Suprapubic skin (tissue), 4 donors: ENCODE results near the gene PGK1. TPM values are rescaled to one million over a fixed set of nuclear protein-coding genes. Genes with fewer than 3 reads are reported as not detected.
"Not testable (repeated sequence)": the region's sequence is repeated elsewhere in the genome, so short reads cannot be mapped to it uniquely, and the experiment has no call there.

Experiments
- DNase-seq, 2 donors: peaks; one replicate each; pipeline ENCODE4 v3.0.0-alpha.2; 2019; ENCODE audit warnings: low spot score in 2 of 2
- H3K27ac ChIP-seq: fragments of 200-600 bp; sonication (generic); one replicate; pipeline ENCODE4 v1.5.1; 2019
- H3K27me3 ChIP-seq: fragments of 200-600 bp; sonication (generic); one replicate; pipeline ENCODE4 v1.5.1; 2019
- H3K36me3 ChIP-seq: fragments of 200-600 bp; sonication (generic); one replicate; pipeline ENCODE4 v1.5.1; 2019
- H3K4me1 ChIP-seq: fragments of 200-600 bp; sonication (generic); one replicate; pipeline ENCODE4 v1.5.1; 2019
- H3K4me3 ChIP-seq: fragments of 200-600 bp; sonication (generic); one replicate; pipeline ENCODE4 v1.5.1; 2019; ENCODE audit warnings: mild to moderate bottlenecking
- H3K9me3 ChIP-seq: fragments of 200-600 bp; sonication (generic); one replicate; pipeline ENCODE4 v1.5.1; 2019
- EP300 ChIP-seq: sonication (generic); formaldehyde crosslinking; IDR thresholded peaks from one replicate; pipeline ENCODE4 v1.6.1; 2017; ENCODE audit warnings: antibody characterized with exemption
- POLR2A ChIP-seq, 2 donors: fragments of 450-650 bp; IDR thresholded peaks; one replicate each; pipeline ENCODE4 v1.6.1; 2017; ENCODE audit warnings: antibody characterized with exemption in 2 of 2, mild to moderate bottlenecking in 2 of 2, moderate library complexity in 2 of 2
- POLR2AphosphoS5 ChIP-seq, 3 donors: sonication (generic); formaldehyde crosslinking; IDR thresholded peaks; one replicate each; pipeline ENCODE4 v1.6.1; 2017; ENCODE audit warnings: antibody characterized with exemption in 3 of 3
- WGBS: methylation state at CpG from one replicate; pipeline ENCODE4 v1.1.5; 2018; 5-methylcytosine and 5-hydroxymethylcytosine counted together
- total RNA-seq, 4 donors: library from RNA; depleted of rRNA; stranded (reverse); fragments of >200 nt; gene quantifications; one replicate each; pipeline ENCODE4 v1.1.0, GENCODE V29; 2016
- TF ChIP-seq, protein P1 (sequence below), 2 donors: fragments of 200-600 bp in 1 of 2; fragments of 450-650 bp in 1 of 2; sonication (generic) in 1 of 2; IDR thresholded peaks; one replicate each; pipeline ENCODE4 v1.5.1; 2016 to 2019; ENCODE audit warnings: antibody characterized with exemption in 2 of 2, mild to moderate bottlenecking in 1 of 2, moderate library complexity in 1 of 2

The PGK1 gene
- total RNA-seq: 100 to 1,000 TPM; 147 to 193 (median 170) TPM

DNA sequence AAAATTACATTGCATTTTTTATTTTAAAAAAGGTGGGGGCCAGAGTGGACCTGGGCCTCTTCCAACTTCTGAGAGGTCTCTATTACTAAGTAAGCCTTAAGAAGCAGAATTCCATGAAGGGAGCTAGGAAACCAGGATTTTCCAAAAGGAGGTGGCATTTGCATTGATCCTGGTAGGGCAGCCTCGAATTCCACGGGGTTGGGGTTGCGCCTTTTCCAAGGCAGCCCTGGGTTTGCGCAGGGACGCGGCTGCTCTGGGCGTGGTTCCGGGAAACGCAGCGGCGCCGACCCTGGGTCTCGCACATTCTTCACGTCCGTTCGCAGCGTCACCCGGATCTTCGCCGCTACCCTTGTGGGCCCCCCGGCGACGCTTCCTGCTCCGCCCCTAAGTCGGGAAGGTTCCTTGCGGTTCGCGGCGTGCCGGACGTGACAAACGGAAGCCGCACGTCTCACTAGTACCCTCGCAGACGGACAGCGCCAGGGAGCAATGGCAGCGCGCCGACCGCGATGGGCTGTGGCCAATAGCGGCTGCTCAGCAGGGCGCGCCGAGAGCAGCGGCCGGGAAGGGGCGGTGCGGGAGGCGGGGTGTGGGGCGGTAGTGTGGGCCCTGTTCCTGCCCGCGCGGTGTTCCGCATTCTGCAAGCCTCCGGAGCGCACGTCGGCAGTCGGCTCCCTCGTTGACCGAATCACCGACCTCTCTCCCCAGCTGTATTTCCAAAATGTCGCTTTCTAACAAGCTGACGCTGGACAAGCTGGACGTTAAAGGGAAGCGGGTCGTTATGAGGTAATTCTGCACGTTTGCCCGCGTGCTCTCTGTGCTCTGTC lies at the start of gene PGK1:
TSS of gene PGK1 (plus strand) at position 626 of the 824 bp plus-strand sequence. CDS start at position 719, 93 bp downstream.
- DNase-seq: peak; percentile 95 to 97
- no peaks in the 10 kb centered on the region for H3K27me3 ChIP-seq
- H3K9me3 ChIP-seq: no peaks in the 10 kb centered on the region
- peak within 1 kb of the TSS; percentile 70 for H3K4me3 ChIP-seq
- peak in 2 of 3 donors; percentile 58 to 64 for TF ChIP-seq POLR2AphosphoS5 (IDR thresholded peaks at IDR 0.05)
- TF ChIP-seq, protein P1, sequence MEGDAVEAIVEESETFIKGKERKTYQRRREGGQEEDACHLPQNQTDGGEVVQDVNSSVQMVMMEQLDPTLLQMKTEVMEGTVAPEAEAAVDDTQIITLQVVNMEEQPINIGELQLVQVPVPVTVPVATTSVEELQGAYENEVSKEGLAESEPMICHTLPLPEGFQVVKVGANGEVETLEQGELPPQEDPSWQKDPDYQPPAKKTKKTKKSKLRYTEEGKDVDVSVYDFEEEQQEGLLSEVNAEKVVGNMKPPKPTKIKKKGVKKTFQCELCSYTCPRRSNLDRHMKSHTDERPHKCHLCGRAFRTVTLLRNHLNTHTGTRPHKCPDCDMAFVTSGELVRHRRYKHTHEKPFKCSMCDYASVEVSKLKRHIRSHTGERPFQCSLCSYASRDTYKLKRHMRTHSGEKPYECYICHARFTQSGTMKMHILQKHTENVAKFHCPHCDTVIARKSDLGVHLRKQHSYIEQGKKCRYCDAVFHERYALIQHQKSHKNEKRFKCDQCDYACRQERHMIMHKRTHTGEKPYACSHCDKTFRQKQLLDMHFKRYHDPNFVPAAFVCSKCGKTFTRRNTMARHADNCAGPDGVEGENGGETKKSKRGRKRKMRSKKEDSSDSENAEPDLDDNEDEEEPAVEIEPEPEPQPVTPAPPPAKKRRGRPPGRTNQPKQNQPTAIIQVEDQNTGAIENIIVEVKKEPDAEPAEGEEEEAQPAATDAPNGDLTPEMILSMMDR (IDR thresholded peaks at IDR 0.05): no peak
- TF ChIP-seq EP300: peak; percentile 42
- peak; percentile 20 to 84 for TF ChIP-seq POLR2A (IDR thresholded peaks at IDR 0.05)
- peak within 1 kb of the TSS; percentile 96 for H3K27ac ChIP-seq
- WGBS: 48% methylated on average over 27 of the region's 72 CpGs
- H3K36me3 ChIP-seq: no peaks in the 10 kb centered on the region
- H3K4me1 ChIP-seq: peaks cover 32% of the 10 kb centered on the region

DNA sequence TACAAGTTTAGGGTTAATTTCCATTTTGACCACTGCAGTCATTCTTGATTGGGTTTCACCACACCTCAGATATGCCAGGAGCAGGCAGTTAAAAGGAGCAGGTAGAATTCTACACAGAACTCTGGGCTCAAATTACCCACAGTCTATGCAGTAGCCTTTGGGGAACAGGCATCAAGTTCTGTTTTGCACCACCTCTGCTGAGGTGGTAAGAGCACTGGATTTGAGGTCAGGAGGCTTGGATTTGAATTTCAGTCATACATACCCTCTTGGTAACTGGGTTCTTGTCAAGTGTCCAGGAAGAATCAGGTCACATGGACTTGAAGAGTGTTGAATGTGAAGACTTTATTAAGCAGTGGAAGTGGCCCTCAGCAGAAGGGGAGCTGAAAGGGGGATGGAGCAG lies 40.4 kb upstream of the PGK1 start:
- Histone ChIP-seq H3K27me3 (no peaks in the 10 kb centered on the region), H3K4me3 (no peak overlapping the region), H3K4me1 (no peaks in the 10 kb centered on the region), H3K9me3 (no peaks in the 10 kb centered on the region), H3K27ac (no peak overlapping the region), H3K36me3 (no peaks in the 10 kb centered on the region)
- no peak for DNase-seq
- no peak for TF ChIP-seq POLR2AphosphoS5 (IDR thresholded peaks at IDR 0.05)
- TF ChIP-seq, protein P1 (IDR thresholded peaks at IDR 0.05): no peak
- TF ChIP-seq EP300: no peak
- TF ChIP-seq POLR2A (IDR thresholded peaks at IDR 0.05): no peak

DNA sequence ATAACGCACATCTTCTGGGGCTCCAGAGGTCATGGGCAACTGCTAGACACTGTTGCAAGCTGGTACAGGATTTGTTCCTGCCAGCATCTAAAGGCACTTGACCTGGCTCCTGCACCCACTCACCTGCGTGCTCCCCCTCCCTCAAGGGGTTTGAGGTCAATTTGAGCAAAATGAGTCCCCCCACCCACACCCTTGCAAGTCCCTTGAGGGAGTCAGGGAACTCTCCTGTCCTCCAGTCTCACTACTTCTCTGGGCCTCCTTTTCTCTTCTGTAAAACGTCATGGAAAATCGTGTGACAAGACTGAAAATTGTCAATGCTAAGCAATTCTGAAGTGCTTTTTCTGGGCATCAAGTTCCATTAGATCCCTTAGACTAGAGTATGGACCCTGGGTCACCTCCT lies 39.9 kb upstream of the PGK1 start:
- no peak for TF ChIP-seq POLR2A (IDR thresholded peaks at IDR 0.05)
- no peak for TF ChIP-seq EP300
- TF ChIP-seq, protein P1 (IDR thresholded peaks at IDR 0.05): no peak
- no peak for TF ChIP-seq POLR2AphosphoS5 (IDR thresholded peaks at IDR 0.05)
- DNase-seq: no peak
- Histone ChIP-seq H3K4me1 (no peaks in the 10 kb centered on the region), H3K27ac (no peak overlapping the region), H3K27me3 (no peaks in the 10 kb centered on the region), H3K36me3 (no peaks in the 10 kb centered on the region), H3K9me3 (no peaks in the 10 kb centered on the region), H3K4me3 (no peak overlapping the region)
- 69% methylated on average over 4 of the region's 4 CpGs for WGBS

DNA sequence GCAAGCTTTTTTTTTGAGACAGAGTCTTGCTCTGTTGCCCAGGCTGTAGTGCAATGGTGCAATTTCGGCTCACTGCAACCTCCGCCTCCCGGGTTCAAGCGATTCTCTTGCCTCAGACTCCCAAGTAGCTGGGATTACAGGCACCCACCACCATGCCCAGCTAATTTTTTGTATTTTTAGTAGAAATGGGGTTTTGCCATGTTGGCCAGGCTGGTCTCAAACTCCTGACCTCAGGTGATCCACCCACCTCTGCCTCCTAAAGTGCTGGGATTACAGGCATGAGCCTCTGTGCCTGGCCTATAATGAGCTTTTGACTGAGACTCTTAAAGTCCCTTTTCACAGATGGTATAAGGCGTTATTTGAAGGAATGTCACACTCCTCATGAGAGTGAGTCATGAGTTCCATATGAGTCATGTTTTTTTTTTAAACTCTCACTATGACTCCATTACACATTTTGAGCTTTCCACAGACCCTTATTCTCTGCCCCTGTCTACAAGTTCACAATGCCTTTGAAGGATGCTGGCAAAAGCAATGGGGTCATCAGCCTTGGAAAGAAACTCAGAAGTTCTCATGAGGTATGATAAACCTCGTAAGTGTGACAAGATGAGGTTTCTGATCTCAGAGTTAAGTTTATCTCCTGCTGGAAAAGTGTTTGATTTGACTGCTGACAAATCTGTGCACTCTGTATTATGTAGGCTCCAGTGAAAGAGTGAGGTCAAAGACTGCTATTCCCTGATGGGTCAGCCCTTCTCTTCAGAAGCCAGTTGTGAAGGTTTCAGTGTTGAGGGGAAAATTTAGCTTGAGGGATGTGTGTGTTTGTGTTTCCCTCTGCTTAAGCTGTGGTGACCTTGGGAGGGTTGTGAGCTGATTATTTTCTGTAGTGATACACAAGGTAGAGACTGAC lies 39.1 kb upstream of the PGK1 start:
- not testable (repeated sequence) for DNase-seq, H3K36me3 ChIP-seq, H3K4me3 ChIP-seq, H3K9me3 ChIP-seq, H3K4me1 ChIP-seq, H3K27me3 ChIP-seq
- H3K27ac ChIP-seq: peak overlapping the region; percentile 24
- WGBS: 72% methylated on average over 6 of the region's 6 CpGs

DNA sequence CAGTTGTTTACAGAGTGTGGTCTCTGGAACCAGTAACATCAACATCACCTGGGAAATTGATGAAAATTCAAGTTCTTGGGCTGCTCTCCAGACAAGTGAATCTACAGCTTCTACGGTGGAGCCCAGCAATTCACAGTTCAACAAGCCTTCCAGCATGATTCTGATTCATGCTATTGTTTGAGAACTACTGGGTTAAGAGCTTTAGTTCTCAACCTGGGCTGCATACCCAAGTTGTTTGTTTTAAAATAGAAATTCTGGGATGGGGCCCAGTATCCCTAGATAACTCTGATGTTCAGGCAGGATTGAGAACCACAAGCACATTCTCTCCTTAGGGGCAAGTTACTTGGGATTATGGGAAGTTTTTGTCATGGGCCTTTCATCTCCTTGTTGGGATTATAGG lies 37.9 kb upstream of the PGK1 start:
- no peak for DNase-seq
- Histone ChIP-seq H3K36me3 (no peaks in the 10 kb centered on the region), H3K4me3 (no peak overlapping the region), H3K9me3 (no peaks in the 10 kb centered on the region), H3K27ac (no peak overlapping the region), H3K27me3 (no peaks in the 10 kb centered on the region), H3K4me1 (no peaks in the 10 kb centered on the region)
- WGBS: 57% methylated on average over 1 of the region's 1 CpG
- TF ChIP-seq, protein P1 (IDR thresholded peaks at IDR 0.05): no peak
- TF ChIP-seq EP300 (no peak), POLR2AphosphoS5 (IDR thresholded peaks at IDR 0.05) (no peak), POLR2A (IDR thresholded peaks at IDR 0.05) (no peak)
